ENCODE data around the gene KCTD17. TPM values are rescaled to one million over a fixed set of nuclear protein-coding genes. Genes with fewer than 3 reads are reported as not detected.

The KCTD17 gene
- total and polyA plus RNA-seq, 2 of the 13 experiments (the other 11 are each of a cell fraction or from before 2014, with no cell fraction given) = 5.3 to 11.7 TPM

DNA sequence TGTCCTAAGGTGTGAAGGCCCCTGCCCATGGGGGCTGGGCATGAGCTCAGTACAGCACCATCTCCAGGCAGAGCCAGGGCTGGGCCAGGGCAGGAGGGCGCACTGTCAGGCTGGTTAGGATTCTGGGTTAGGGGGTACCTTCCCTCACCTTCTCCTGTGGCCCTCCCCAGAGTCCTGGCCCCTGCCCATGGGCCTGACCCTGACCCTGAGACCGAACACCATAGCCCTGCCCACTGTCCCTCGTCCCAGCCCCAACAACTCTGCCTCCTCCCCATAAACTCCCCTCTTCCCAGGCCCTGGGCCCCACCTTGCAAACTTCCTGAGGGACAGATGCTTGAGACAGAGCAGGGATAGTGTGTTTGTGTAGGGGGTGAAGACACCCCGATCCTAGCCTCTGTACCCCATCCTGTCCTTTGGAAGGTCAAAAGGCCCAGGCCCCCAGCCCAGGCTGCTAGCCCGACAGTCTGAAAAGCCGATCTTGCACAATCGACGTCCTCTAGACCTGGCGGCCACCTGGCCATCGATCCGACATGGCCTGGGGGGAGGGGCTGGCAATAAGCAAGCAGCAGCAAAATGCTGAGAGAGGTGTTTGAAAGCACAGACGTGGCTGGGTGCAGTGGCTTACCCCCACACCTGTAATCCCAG, 60.7 kb downstream of the KCTD17 start (continued):
- TF ChIP-seq, protein P1, sequence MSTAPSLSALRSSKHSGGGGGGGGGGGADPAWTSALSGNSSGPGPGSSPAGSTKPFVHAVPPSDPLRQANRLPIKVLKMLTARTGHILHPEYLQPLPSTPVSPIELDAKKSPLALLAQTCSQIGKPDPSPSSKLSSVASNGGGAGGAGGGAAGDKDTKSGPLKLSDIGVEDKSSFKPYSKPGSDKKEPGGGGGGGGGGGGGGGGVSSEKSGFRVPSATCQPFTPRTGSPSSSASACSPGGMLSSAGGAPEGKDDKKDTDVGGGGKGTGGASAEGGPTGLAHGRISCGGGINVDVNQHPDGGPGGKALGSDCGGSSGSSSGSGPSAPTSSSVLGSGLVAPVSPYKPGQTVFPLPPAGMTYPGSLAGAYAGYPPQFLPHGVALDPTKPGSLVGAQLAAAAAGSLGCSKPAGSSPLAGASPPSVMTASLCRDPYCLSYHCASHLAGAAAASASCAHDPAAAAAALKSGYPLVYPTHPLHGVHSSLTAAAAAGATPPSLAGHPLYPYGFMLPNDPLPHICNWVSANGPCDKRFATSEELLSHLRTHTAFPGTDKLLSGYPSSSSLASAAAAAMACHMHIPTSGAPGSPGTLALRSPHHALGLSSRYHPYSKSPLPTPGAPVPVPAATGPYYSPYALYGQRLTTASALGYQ (CRISPR knock-in tag; IDR thresholded peaks at IDR 0.05) = no peak
- TF ChIP-seq ZNF558 (CRISPR knock-in tag; IDR thresholded peaks at IDR 0.05; ENCODE audit: borderline replicate concordance) (no peak), ZNF557 (CRISPR knock-in tag; IDR thresholded peaks at IDR 0.05) (no peak), ZNF260 (CRISPR knock-in tag; IDR thresholded peaks at IDR 0.05; ENCODE audit: borderline replicate concordance, low read depth) (no peak), ZNF430 (CRISPR knock-in tag; IDR thresholded peaks at IDR 0.05) (peak; percentile 49; the same call in 1 of the 2 replicates), ARNTL (CRISPR knock-in tag; IDR thresholded peaks at IDR 0.05) (0 out of 2 replicates have a peak, but pooled peaks have one; percentile 31), SIN3B (IDR thresholded peaks at IDR 0.05; ENCODE audit: low read length) (no peak), ZNF781 (CRISPR knock-in tag; IDR thresholded peaks at IDR 0.05; ENCODE audit: borderline replicate concordance, not compliant biosample characterization) (no peak), NFYB (CRISPR knock-in tag; IDR thresholded peaks at IDR 0.05) (no peak), NBN (conservative IDR thresholded peaks at IDR 0.05) (no peak), AGO1 (IDR thresholded peaks at IDR 0.05; ENCODE audit: low read depth, low read length, poor library complexity, severe bottlenecking) (no peak), ZNF225 (CRISPR knock-in tag; IDR thresholded peaks at IDR 0.05) (no peak), FOXM1 (CRISPR knock-in tag; IDR thresholded peaks at IDR 0.05) (no peak), TBX3 (IDR thresholded peaks at IDR 0.05; ENCODE audit: borderline replicate concordance) (peak; percentile 21; the same call in 1 of the 2 replicates), CENPX (CRISPR knock-in tag; IDR thresholded peaks at IDR 0.05) (no peak), ZNF776 (CRISPR knock-in tag; IDR thresholded peaks at IDR 0.05) (no peak), HOXA3 (CRISPR knock-in tag; IDR thresholded peaks at IDR 0.05) (peak; percentile 80), ASH2L (IDR thresholded peaks at IDR 0.05; ENCODE audit: insufficient read length, low read depth, low read length) (no peak)
- TF ChIP-seq, protein P2, sequence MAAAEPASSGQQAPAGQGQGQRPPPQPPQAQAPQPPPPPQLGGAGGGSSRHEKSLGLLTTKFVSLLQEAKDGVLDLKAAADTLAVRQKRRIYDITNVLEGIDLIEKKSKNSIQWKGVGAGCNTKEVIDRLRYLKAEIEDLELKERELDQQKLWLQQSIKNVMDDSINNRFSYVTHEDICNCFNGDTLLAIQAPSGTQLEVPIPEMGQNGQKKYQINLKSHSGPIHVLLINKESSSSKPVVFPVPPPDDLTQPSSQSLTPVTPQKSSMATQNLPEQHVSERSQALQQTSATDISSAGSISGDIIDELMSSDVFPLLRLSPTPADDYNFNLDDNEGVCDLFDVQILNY (CRISPR knock-in tag; conservative IDR thresholded peaks at IDR 0.05) = no peak
- TF ChIP-seq, protein P3, sequence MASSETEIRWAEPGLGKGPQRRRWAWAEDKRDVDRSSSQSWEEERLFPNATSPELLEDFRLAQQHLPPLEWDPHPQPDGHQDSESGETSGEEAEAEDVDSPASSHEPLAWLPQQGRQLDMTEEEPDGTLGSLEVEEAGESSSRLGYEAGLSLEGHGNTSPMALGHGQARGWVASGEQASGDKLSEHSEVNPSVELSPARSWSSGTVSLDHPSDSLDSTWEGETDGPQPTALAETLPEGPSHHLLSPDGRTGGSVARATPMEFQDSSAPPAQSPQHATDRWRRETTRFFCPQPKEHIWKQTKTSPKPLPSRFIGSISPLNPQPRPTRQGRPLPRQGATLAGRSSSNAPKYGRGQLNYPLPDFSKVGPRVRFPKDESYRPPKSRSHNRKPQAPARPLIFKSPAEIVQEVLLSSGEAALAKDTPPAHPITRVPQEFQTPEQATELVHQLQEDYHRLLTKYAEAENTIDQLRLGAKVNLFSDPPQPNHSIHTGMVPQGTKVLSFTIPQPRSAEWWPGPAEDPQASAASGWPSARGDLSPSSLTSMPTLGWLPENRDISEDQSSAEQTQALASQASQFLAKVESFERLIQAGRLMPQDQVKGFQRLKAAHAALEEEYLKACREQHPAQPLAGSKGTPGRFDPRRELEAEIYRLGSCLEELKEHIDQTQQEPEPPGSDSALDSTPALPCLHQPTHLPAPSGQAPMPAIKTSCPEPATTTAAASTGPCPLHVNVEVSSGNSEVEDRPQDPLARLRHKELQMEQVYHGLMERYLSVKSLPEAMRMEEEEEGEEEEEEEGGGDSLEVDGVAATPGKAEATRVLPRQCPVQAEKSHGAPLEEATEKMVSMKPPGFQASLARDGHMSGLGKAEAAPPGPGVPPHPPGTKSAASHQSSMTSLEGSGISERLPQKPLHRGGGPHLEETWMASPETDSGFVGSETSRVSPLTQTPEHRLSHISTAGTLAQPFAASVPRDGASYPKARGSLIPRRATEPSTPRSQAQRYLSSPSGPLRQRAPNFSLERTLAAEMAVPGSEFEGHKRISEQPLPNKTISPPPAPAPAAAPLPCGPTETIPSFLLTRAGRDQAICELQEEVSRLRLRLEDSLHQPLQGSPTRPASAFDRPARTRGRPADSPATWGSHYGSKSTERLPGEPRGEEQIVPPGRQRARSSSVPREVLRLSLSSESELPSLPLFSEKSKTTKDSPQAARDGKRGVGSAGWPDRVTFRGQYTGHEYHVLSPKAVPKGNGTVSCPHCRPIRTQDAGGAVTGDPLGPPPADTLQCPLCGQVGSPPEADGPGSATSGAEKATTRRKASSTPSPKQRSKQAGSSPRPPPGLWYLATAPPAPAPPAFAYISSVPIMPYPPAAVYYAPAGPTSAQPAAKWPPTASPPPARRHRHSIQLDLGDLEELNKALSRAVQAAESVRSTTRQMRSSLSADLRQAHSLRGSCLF (CRISPR knock-in tag; IDR thresholded peaks at IDR 0.05; ENCODE audit: borderline replicate concordance) = no peak
- TF ChIP-seq, protein P4, sequence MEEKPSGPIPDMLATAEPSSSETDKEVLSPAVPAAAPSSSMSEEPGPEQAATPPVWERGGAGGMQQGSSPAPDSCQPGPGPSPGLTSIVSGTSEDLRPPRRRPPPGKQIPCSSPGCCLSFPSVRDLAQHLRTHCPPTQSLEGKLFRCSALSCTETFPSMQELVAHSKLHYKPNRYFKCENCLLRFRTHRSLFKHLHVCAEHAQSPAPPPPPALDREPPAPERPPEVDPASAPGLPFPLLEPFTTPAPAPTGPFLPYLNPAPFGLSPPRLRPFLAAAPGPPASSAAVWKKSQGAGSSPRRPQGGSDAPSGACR (CRISPR knock-in tag; IDR thresholded peaks at IDR 0.05) = no peak
